BLaER1 (cell line): ENCODE measurements around the gene CHD9.
A peak's percentile ranks its signal among the peaks of the same experiment; 100 is the strongest.
"Not testable (repeated sequence)": the region's sequence is repeated elsewhere in the genome, so short reads cannot be mapped to it uniquely, and the experiment has no call there.

Experiments used
- H3K27ac ChIP-seq: shearing (Covaris generic); formaldehyde crosslinking; 2 replicates; pipeline ENCODE4 v1.8.1; 2022
- H3K27me3 ChIP-seq: shearing (Covaris generic); formaldehyde crosslinking; 2 replicates; pipeline ENCODE4 v1.8.1; 2022
- H3K36me3 ChIP-seq: shearing (Covaris generic); formaldehyde crosslinking; 2 replicates; pipeline ENCODE4 v1.8.1; 2022
- H3K4me1 ChIP-seq: shearing (Covaris generic); formaldehyde crosslinking; 2 replicates; pipeline ENCODE4 v1.8.1; 2022
- H3K4me2 ChIP-seq: shearing (Covaris generic); formaldehyde crosslinking; 2 replicates; pipeline ENCODE4 v1.8.1; 2022
- H3K4me3 ChIP-seq: shearing (Covaris generic); formaldehyde crosslinking; 2 replicates; pipeline ENCODE4 v1.8.1; 2022
- H3K9ac ChIP-seq: shearing (Covaris generic); formaldehyde crosslinking; 2 replicates; pipeline ENCODE4 v1.8.1; 2022
- H3K9me3 ChIP-seq: shearing (Covaris generic); formaldehyde crosslinking; 2 replicates; pipeline ENCODE4 v1.8.1; 2022
- H4K20me1 ChIP-seq: shearing (Covaris generic); formaldehyde crosslinking; 2 replicates; pipeline ENCODE4 v1.8.1; 2022
- Cebpa-rat ChIP-seq: shearing (Covaris generic); IDR thresholded peaks from 2 replicates; pipeline ENCODE4 v1.8.1; 2022

The CHD9 gene

GRCh38 chr16:53175118-53175517, 120.3 kb downstream of the CHD9 start:
- peaks cover 7% of the 10 kb centered on the region; the same call in 1 of the 2 replicates for H3K4me1 ChIP-seq
- H3K9ac ChIP-seq, result no peak overlapping the region
- H4K20me1 ChIP-seq, result peaks cover 33% of the 10 kb centered on the region; the same call in 1 of the 2 replicates
- no peak overlapping the region for H3K4me2 ChIP-seq
- H3K27me3 ChIP-seq, result no peaks in the 10 kb centered on the region
- H3K4me3 ChIP-seq, result no peak overlapping the region
- no peaks in the 10 kb centered on the region for H3K9me3 ChIP-seq
- no peak for TF ChIP-seq Cebpa-rat
- H3K27ac ChIP-seq, result no peak overlapping the region
- peaks cover 39% of the 10 kb centered on the region for H3K36me3 ChIP-seq

DNA sequence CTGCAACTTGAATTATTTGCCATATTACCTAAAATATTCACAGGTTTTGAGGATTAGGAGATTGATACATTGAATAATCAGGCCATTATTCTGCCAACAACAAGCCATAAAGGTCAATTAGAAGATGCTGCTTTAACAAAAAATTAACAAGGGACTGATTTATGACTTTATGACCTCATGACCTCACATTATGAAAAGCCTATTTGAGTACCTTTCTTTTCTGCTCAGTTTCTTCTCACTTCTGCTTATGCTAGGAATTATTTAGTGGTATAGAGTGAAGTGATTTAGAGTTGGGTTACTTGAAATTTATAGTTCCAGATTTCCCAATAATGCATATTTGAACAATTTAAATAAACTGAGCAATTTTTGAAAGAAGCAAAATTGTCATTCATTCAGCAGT, 121.6 kb downstream of the CHD9 start:
- H3K9me3 ChIP-seq, result peaks cover 10% of the 10 kb centered on the region
- H3K4me2 ChIP-seq, result no peak overlapping the region
- peaks cover 7% of the 10 kb centered on the region; the same call in 1 of the 2 replicates for H3K4me1 ChIP-seq
- H3K36me3 ChIP-seq, result peaks cover 49% of the 10 kb centered on the region
- H4K20me1 ChIP-seq, result peaks cover 33% of the 10 kb centered on the region; the same call in 1 of the 2 replicates
- no peak overlapping the region for H3K27ac ChIP-seq
- H3K27me3 ChIP-seq, result no peaks in the 10 kb centered on the region
- TF ChIP-seq Cebpa-rat, result no peak
- no peak overlapping the region for H3K9ac ChIP-seq
- no peak overlapping the region for H3K4me3 ChIP-seq

DNA sequence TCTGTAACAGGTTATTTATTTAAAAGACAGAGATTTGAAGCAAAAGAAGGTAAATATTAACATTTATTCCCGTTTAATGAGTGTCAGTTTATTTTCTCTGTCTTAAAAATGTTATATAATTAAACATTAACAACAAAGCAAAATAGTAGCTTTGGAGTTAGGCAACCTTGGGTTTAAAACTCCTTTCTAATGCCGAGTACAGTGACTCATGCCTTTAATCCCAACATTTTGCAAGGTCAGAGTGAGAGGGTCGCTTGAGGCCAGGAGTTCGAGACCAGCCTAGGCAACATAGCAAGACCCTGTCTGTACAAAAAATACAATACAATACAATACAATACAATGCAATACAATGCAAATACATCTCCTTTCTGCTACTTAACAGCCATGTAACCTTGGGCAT, 128.7 kb downstream of the CHD9 start:
- no peaks in the 10 kb centered on the region for H3K27me3 ChIP-seq
- H3K27ac ChIP-seq, result no peak overlapping the region
- peaks cover 6% of the 10 kb centered on the region; the same call in 1 of the 2 replicates for H4K20me1 ChIP-seq
- H3K9me3 ChIP-seq, result peaks cover 61% of the 10 kb centered on the region
- 0 out of 2 replicates have a peak, but pooled peaks cover 7% of the 10 kb centered on the region for H3K4me1 ChIP-seq
- H3K4me2 ChIP-seq, result no peak overlapping the region
- H3K36me3 ChIP-seq, result peaks cover 68% of the 10 kb centered on the region
- no peak overlapping the region for H3K4me3 ChIP-seq
- H3K9ac ChIP-seq, result no peak overlapping the region
- no peak for TF ChIP-seq Cebpa-rat

GRCh38 chr16:53185741-53186140, 130.9 kb downstream of the CHD9 start:
- not testable (repeated sequence) for H3K9ac ChIP-seq, H4K20me1 ChIP-seq, H3K27me3 ChIP-seq, H3K4me1 ChIP-seq, H3K4me2 ChIP-seq, H3K27ac ChIP-seq
- Histone ChIP-seq H3K36me3 (peaks cover 59% of the 10 kb centered on the region), H3K4me3 (peak overlapping the region; percentile 34; the same call in 1 of the 2 replicates), H3K9me3 (peaks cover 60% of the 10 kb centered on the region)

- no peak for TF ChIP-seq Cebpa-rat
Measured at GRCh38 chr16:53187775-53188174, 133.0 kb downstream of the CHD9 start.

DNA sequence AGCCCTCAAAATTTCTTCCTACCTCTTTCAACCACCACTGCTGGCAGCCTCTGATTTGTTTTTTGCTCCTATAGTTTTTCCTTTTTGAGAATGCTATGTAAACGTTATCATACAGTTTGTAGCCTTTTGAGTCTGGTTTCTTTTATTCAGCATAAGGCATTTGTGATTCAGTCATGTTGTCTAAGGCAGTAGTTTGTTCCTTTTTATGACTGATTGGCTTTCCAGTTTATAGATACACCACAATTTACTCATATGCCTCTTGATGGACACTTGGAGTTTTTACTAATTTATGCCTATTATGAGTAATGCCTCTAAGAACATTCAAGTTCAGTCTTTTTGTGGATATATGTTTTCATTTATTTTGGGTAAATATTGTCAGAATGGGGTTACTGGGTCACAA, 136.6 kb downstream of the CHD9 start:
- Histone ChIP-seq H3K27ac (no peak overlapping the region), H4K20me1 (peaks cover 6% of the 10 kb centered on the region; the same call in 1 of the 2 replicates), H3K27me3 (no peaks in the 10 kb centered on the region), H3K9me3 (peaks cover 20% of the 10 kb centered on the region), H3K4me1 (no peaks in the 10 kb centered on the region), H3K4me3 (no peak overlapping the region), H3K4me2 (no peak overlapping the region), H3K36me3 (peaks cover 15% of the 10 kb centered on the region), H3K9ac (no peak overlapping the region)
- TF ChIP-seq Cebpa-rat, result no peak

More at GRCh38 chr16:53187775-53188174, 133.0 kb downstream of the CHD9 start:
- Histone ChIP-seq H3K4me1 (no peaks in the 10 kb centered on the region), H3K27me3 (no peaks in the 10 kb centered on the region), H3K36me3 (peaks cover 47% of the 10 kb centered on the region), H3K9ac (no peak overlapping the region), H3K4me2 (no peak overlapping the region), H3K9me3 (peaks cover 54% of the 10 kb centered on the region), H4K20me1 (no peaks in the 10 kb centered on the region), H3K4me3 (no peak overlapping the region), H3K27ac (no peak overlapping the region)

DNA sequence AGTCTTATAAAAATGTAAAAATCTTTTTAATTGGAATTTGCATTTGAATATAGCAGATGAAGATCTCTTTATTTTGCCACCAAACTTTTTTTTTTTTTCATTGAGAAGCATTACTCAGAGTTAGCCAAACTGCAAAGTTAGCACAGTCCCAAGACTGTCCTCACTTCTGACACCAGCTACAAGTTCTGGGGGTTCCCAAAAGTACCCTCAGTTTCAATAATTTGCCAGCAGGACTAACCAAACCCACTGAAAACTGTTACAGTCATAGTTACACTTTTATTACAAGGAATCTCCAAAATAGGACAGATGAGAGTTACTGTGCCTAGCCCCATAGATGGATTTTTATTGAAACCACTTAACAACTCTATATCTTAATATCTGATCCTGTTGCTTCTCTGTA, 144.1 kb downstream of the CHD9 start:
- no peaks in the 10 kb centered on the region for H3K4me1 ChIP-seq
- no peak for TF ChIP-seq Cebpa-rat
- no peak overlapping the region for H3K4me2 ChIP-seq
- no peaks in the 10 kb centered on the region for H3K27me3 ChIP-seq
- H3K27ac ChIP-seq, result no peak overlapping the region
- H3K9ac ChIP-seq, result no peak overlapping the region
- H3K36me3 ChIP-seq, result peaks cover 29% of the 10 kb centered on the region
- no peak overlapping the region for H3K4me3 ChIP-seq
- peaks cover 5% of the 10 kb centered on the region; the same call in 1 of the 2 replicates for H4K20me1 ChIP-seq
- peaks cover 37% of the 10 kb centered on the region for H3K9me3 ChIP-seq

- no peak overlapping the region for H3K4me3 ChIP-seq
- H3K9me3 ChIP-seq, result peaks cover 37% of the 10 kb centered on the region
- H3K27me3 ChIP-seq, result no peaks in the 10 kb centered on the region
- no peak overlapping the region for H3K27ac ChIP-seq
- no peak overlapping the region for H3K4me2 ChIP-seq
- no peak overlapping the region for H3K9ac ChIP-seq
- H3K4me1 ChIP-seq, result peaks cover 4% of the 10 kb centered on the region
- no peak for TF ChIP-seq Cebpa-rat
- H4K20me1 ChIP-seq, result no peaks in the 10 kb centered on the region
- peaks cover 33% of the 10 kb centered on the region for H3K36me3 ChIP-seq
Measured at GRCh38 chr16:53201900-53202299, 147.1 kb downstream of the CHD9 start.

- no peak overlapping the region for H3K27ac ChIP-seq
- H3K36me3 ChIP-seq, result peaks cover 33% of the 10 kb centered on the region
- no peak overlapping the region for H3K4me3 ChIP-seq
- no peak overlapping the region for H3K4me2 ChIP-seq
- no peaks in the 10 kb centered on the region for H3K27me3 ChIP-seq
- no peaks in the 10 kb centered on the region for H4K20me1 ChIP-seq
- no peak overlapping the region for H3K9ac ChIP-seq
- H3K9me3 ChIP-seq, result peaks cover 37% of the 10 kb centered on the region
- TF ChIP-seq Cebpa-rat, result no peak
- peaks cover 9% of the 10 kb centered on the region for H3K4me1 ChIP-seq
Measured at GRCh38 chr16:53202398-53202797, 147.6 kb downstream of the CHD9 start.

GRCh38 chr16:53207810-53208752, 153.3 kb downstream of the CHD9 start:
- Histone ChIP-seq H4K20me1 (peaks cover 12% of the 10 kb centered on the region), H3K27me3 (no peaks in the 10 kb centered on the region), H3K36me3 (peaks cover 12% of the 10 kb centered on the region), H3K4me2 (peak overlapping the region; percentile 94), H3K4me3 (peak overlapping the region; percentile 71), H3K9ac (peak overlapping the region; percentile 93), H3K9me3 (peaks cover 6% of the 10 kb centered on the region), H3K27ac (peak overlapping the region; percentile 94), H3K4me1 (peaks cover 30% of the 10 kb centered on the region)
- no peak for TF ChIP-seq Cebpa-rat
